Tibial artery (tissue), 4 donors: ENCODE measurements around the gene CHCHD1.

Experiments used
- DNase-seq, 2 donors: peaks; one replicate each; pipeline ENCODE4 v3.0.0-alpha.2; 2019
- H3K27ac ChIP-seq, 2 donors: fragments of 200-600 bp; sonication (generic) in 1 of 2; 1 replicate in 1 of 2; 2 replicates in 1 of 2; pipeline ENCODE4 v1.5.1; 2018 to 2019; ENCODE audit warnings: mild to moderate bottlenecking in 1 of 2
- H3K27me3 ChIP-seq, 2 donors: fragments of 200-600 bp; sonication (generic) in 1 of 2; one replicate each; pipeline versions ENCODE4 v1.5.1 to v1.6.0; 2016 to 2019
- H3K36me3 ChIP-seq, 3 donors: fragments of 200-600 bp; sonication (generic) in 2 of 3; one replicate each; pipeline ENCODE4 v1.5.1; 2016 to 2019; ENCODE audit warnings: mild to moderate bottlenecking in 2 of 3
- H3K4me1 ChIP-seq, 4 donors: fragments of 200-600 bp; sonication (generic) in 2 of 4; 1 replicate in 3 of 4; 2 replicates in 1 of 4; pipeline ENCODE4 v1.5.1; 2016 to 2019
- H3K4me3 ChIP-seq, 2 donors: fragments of 200-600 bp; sonication (generic) in 1 of 2; 1 replicate in 1 of 2; 2 replicates in 1 of 2; pipeline ENCODE4 v1.5.1; 2018 to 2019; ENCODE audit warnings: mild to moderate bottlenecking in 2 of 2
- H3K9me3 ChIP-seq, 3 donors: fragments of 200-600 bp; sonication (generic) in 1 of 3; one replicate each; pipeline ENCODE4 v1.5.1; 2016 to 2019
- CTCF ChIP-seq, 2 experiments: fragments of 200-600 bp in 1 of 2; fragments of 450-650 bp in 1 of 2; IDR thresholded peaks; one replicate each; pipeline ENCODE4 v1.5.1; 2017 to 2019; ENCODE audit warnings: antibody characterized with exemption in 2 of 2, mild to moderate bottlenecking in 1 of 2, moderate library complexity in 1 of 2
- intact Hi-C: fragments of 100-400 bp; cut with DNase I; formaldehyde crosslinking; loops from one replicate; pipeline ENCODE4 v1.15.0; 2023; ENCODE audit warnings: low total_unique reads

CHCHD1 gene

GRCh38 chr10:73771722-73772280, 10.0 kb upstream of the CHCHD1 start:
- H3K9me3 ChIP-seq, result no peaks in the 10 kb centered on the region
- peaks cover 0 to 33% (median 33%) of the 10 kb centered on the region in 4 donors for H3K4me1 ChIP-seq
- no peaks in the 10 kb centered on the region for H3K27me3 ChIP-seq
- intact Hi-C loops, result no loop called here
- peak overlapping the region; percentile 97 to 99 for H3K27ac ChIP-seq
- no peak for TF ChIP-seq CTCF (IDR thresholded peaks at IDR 0.05)
- peak in 1 of 2 donors; percentile 91 for DNase-seq
- peaks cover 40 to 75% (median 52%) of the 10 kb centered on the region in 3 donors for H3K36me3 ChIP-seq
- peak overlapping the region; percentile 74 to 95 for H3K4me3 ChIP-seq

GRCh38 chr10:73772281-73773151, 9.3 kb upstream of the CHCHD1 start:
- H3K4me1 ChIP-seq, result peaks cover 0 to 33% (median 33%) of the 10 kb centered on the region in 4 donors
- no peaks in the 10 kb centered on the region for H3K9me3 ChIP-seq
- intact Hi-C loops, result no loop called here
- peak; percentile 74 to 94 for DNase-seq
- H3K27ac ChIP-seq, result peak overlapping the region; percentile 97 to 99
- no peaks in the 10 kb centered on the region for H3K27me3 ChIP-seq
- H3K4me3 ChIP-seq, result peak overlapping the region; percentile 74 to 95
- peak; percentile 8 to 10 for TF ChIP-seq CTCF (IDR thresholded peaks at IDR 0.05)
- peaks cover 40 to 71% (median 45%) of the 10 kb centered on the region in 3 donors for H3K36me3 ChIP-seq

- TF ChIP-seq CTCF (IDR thresholded peaks at IDR 0.05), result no peak
- intact Hi-C loops, result no loop called here
- Histone ChIP-seq H3K27me3 (no peaks in the 10 kb centered on the region), H3K9me3 (no peaks in the 10 kb centered on the region), H3K27ac (peak overlapping the region; percentile 97 to 99), H3K4me3 (peak overlapping the region; percentile 74 to 95), H3K4me1 (peaks cover 0 to 33% (median 33%) of the 10 kb centered on the region in 4 donors), H3K36me3 (peaks cover 37 to 70% (median 40%) of the 10 kb centered on the region in 3 donors)
- peak in 1 of 2 donors; percentile 69 for DNase-seq
These were observed 8.5 kb upstream of the CHCHD1 start for GRCh38 chr10:73773152-73773879.

DNA sequence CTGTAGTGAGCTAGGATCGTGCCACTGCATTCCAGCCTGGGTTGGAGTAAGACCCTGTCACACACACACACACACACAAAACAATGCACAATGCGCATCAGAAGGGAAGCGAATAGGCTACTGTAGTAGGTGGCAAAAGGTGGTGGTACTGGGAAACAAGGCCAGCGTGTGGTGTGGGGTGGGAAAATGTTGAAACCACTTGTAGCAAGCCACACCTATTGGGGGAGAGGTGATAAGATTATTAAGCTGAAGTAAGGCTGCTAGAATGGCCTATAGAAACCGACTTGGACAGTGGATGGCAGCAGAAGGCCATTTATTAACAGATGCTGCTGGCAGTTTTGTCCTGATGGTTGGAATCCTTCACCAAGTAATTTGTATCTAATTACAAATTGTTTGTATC, 7.2 kb upstream of the CHCHD1 start:
- intact Hi-C loops, result no loop called here
- peak overlapping the region; percentile 97 to 99 for H3K27ac ChIP-seq
- H3K4me3 ChIP-seq, result peak overlapping the region; percentile 74 to 95
- DNase-seq, result peak in 1 of 2 donors; percentile 52
- peaks cover 29 to 68% (median 31%) of the 10 kb centered on the region in 3 donors for H3K36me3 ChIP-seq
- H3K4me1 ChIP-seq, result peaks cover 0 to 38% (median 33%) of the 10 kb centered on the region in 4 donors
- no peaks in the 10 kb centered on the region for H3K9me3 ChIP-seq
- no peaks in the 10 kb centered on the region for H3K27me3 ChIP-seq
- no peak for TF ChIP-seq CTCF (IDR thresholded peaks at IDR 0.05)

GRCh38 chr10:73779018-73779417, 2.8 kb upstream of the CHCHD1 start:
- no peak overlapping the region for H3K4me3 ChIP-seq
- TF ChIP-seq CTCF (IDR thresholded peaks at IDR 0.05), result no peak

More at GRCh38 chr10:73779018-73779417, 2.8 kb upstream of the CHCHD1 start:
- Histone ChIP-seq H3K4me1 (peaks cover 9 to 48% (median 42%) of the 10 kb centered on the region in 4 donors), H3K36me3 (peaks cover 13 to 52% (median 14%) of the 10 kb centered on the region in 3 donors), H3K9me3 (no peaks in the 10 kb centered on the region), H3K27me3 (no peaks in the 10 kb centered on the region), H3K27ac (no peak overlapping the region)
- intact Hi-C loops, result no loop called here
- no peak for DNase-seq
